Amygdala (tissue), 56 donors: ENCODE measurements around the gene OPA1.

Experiments
- DNase-seq, 56 donors: peaks; one replicate each; lab custom pipeline; 2025; lab: John Stamatoyannopoulos, UW

The OPA1 gene

DNA sequence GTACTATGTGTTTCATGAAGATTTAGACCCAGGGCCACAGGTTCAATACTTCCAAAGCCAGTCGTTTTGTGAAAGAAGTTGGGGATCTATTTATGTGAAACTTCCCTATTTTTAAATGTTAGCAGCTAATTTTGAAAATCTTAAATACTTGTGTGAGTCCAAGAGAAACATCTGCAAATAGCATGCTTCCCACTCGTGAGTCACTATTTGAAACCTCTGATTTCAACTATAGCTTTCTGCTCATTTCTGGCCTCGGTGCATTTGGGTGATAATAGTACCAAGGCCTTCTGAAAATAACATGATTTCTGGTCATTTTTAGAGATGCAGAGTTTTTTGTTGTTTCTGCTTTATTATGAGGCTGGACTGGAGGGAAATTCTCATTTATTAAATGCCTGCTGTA is 110.0 kb downstream of the OPA1 start:
- no peak for DNase-seq

DNA sequence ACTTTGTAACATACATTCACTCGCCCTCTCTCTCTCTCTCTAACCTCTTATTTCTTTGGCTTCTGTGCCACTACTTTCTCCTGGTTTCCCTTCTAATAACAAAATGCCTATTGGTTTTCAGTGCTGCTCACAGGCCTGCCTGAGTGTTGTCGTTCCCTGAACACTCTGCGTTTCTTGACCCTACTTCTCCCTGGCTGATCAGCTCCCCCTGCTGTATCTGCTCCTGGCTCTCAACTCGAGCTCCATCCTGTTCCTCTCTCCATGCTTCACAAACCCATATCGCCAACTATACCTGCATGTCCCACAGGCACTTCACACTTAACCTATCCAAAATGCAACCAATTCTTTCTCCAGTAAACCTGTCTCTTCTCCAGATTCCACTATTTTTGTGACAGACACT is 111.4 kb downstream of the OPA1 start:
- peak in 4 of 56 donors; percentile 6 to 20 (median 12) for DNase-seq

DNA sequence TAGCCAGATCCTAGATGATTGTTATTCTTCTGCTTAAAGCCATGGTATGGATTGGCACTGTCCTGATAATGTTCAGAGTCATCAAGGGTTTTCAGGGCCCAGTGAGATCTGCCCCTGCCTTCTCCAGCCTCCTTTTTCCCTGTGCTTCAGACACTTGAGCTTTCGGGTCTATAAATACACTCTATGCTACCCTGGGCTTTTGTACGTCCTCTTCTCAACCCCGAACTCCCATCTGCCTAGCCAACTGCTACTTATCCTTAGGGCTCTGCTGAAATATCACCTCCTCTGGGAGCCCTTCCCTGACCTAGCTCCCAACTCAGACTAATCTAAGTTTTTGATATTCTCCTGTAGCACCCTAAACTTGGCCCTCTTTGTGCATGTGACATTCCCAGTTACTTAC is 115.3 kb downstream of the OPA1 start:
- no peak for DNase-seq

DNA sequence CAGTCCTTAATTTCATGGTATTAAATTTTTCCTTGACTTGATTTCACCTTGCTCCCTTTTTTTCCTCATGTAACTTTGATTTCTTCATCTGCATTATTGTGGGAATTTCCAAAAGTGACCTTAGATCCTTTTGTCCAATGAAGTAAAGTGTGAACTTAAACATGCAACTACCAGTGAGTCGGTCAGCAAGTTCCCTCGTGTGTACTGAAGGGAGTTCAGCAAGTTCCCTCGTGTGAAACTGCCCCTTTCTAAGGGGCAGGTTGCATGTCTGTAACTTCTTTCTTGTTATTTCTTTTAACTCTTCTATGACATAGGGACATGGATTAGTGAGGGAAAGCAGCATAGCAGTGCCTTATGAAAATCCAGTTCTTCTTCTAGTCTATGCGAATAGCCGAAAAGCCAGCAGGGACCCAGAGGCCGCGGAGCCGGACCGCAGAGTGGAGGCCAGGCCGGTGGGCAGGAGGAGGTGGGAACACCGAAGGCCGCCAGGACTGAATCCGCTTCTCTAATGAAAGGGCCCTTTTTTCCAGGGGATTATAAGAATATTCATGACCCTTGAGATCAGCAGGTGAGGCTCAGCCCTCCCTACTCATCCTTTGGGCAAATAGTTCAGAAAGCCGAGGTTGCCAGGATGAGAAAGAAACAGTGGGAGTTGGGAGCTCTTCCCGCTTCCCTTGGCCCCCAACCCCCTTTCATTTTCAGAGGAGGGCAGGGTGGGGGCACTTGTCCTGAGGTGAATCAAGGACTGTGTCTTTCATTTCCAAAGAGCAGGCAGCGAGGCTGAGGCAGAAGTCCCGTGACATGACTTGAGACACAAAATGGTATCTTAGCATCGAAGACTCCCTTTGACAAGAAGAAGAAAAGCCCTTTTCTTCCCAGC is 117.5 kb downstream of the OPA1 start:
- DNase-seq, result peak in 3 of 56 donors; percentile 9 to 20 (median 14)

DNA sequence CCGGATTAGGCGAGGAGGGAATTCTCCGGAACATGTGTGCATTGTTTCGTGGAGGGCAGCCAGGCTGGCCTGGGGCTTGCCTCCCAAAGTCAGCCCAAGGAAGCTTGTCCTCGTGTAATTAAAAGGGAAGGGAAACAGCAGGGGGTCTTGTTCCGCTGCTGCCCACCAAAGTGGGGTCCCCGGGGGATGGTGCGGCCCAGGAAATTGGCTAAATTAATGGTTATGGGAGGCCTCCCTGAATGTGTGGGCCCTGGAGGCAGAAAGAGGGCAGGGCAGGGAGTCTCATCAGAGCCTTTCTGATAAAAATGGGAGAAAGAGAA is 118.1 kb downstream of the OPA1 start:
- no peak for DNase-seq

DNA sequence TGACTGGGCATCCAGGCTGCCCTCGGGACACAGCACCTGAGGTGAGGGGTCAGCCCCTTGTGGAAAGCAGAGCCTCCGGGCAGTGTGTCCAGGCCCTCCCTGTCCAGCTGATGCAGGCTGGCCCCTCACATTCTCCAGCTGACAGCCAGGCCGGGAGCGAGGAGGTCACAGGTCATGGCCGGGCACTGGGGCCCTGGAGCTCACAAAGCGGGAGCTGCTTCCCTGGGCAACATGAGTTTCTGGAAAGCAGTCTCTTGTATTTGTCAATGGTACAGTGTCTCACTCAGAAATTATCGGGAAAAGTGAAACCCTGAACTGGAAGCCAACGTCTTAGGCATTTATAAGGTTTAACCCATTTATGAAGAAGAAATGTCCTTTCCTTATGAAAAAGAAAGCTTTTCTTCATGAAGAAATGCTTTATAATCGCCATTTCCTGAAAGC is 118.5 kb downstream of the OPA1 start:
- DNase-seq, result peak in 1 of 56 donors; percentile 13

DNA sequence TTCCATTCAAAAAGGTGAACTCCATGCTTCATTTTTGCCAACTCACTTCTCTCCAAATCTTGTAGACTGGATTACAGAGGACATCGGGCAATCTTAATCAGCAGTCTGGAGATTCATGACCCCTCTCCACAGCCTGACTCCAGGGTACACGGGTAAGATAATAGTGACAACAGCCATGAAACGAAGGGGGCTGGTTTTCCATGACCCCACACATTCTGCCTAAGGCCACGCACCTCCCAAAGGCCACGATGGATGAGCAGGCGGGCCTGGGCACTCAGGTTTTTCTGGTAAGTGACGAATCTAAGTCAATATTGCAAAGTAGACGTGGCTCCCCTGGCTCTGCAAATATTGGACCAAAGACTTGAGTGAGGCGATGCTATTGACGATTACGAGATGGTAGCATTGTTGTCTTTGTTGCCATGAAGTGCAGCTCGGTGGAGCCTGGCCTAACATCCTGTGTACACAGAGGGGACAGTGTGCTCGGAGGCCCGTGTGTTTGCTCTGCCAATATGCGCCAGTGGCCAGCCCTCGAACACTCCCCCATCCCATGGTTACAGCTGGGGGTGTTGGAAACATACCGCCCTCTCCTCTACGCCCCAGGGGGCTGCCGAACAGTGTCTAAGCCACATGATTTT is 119.1 kb downstream of the OPA1 start:
- no peak for DNase-seq

DNA sequence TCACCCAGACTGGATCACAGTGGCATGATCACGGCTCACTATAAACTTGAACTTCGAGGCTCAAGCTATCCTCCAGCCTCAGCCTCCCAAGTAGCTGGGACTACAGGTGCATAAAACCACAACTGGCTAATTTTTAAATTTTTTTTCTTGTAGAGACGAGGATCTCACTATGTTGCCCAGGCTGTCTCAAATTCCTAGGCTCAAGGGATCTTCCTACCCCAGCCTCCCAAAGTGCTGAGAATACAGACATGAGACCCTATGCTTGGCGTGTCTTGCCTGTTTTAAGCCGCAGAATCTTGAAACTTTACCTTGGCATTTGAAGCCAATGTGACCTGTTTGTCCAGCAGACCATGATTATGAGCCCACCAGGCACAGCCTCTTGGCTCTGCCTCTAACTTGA is 119.9 kb downstream of the OPA1 start:
- no peak for DNase-seq

DNA sequence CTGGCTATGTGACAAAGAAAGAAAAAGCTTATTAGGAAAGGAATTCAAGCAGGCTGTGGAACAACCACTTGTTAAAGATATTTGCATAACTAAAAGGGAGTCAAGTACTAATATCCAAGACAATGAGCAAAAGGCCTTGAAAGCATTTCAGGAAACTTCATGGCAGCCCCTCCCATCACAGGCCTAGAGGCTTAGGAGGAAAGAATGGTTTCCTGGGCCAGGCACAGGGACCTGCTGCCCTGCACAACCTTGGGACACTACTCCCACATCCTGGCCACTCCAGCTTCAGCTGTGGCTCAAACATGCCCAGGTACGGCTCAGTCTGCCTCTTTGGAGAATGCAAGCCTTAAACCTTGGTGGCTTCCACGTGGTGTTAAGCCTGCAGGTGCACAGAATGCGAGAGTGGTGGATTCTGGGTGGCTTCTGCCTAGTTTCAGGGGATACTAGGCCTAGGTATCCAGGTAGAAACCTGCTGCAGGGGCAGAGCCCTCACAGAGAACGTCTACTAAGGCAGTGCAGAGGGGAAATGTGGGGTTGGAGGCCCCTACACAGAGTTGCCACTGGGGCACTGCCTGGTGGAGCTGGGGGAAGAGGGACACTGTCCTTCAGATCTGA is 121.6 kb downstream of the OPA1 start:
- no peak for DNase-seq

DNA sequence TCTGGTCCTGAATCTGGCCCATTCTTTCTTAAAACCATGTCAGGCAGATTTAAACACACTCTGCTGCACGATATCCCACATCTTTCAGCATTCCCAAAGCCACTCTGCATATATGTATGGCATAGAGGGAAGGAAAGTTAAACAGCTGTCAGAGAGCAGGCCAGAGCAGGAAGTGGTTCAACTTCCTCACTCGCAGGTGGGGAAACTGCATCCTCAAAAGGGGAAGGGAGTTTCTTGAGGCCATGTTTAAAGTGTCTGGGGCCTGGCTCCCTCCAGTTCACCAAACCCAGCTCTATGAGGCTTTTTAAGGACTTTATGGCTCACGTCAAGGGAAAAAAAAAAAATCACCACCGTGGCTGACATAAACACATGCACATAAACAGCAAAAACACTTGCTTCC is 123.1 kb downstream of the OPA1 start:
- no peak for DNase-seq

DNA sequence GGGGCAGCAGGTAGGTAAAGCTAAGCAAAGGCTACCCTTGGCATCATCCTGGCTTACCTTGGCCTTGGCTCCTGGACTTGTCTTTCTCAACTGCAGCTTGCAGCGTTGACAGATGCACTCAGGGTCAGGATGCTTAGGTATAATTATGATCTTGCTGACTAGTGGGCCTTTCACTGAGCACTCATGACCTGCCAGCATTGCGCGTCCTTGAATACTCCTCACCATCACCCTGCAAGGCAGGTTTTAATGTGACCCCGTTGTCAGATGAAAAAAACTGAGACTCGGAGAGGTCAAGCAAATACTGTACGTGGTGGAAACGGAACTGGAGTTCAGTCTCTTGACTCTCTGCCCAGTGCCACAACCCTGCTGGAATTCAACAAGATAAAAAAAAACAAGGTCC is 126.7 kb downstream of the OPA1 start:
- no peak for DNase-seq

DNA sequence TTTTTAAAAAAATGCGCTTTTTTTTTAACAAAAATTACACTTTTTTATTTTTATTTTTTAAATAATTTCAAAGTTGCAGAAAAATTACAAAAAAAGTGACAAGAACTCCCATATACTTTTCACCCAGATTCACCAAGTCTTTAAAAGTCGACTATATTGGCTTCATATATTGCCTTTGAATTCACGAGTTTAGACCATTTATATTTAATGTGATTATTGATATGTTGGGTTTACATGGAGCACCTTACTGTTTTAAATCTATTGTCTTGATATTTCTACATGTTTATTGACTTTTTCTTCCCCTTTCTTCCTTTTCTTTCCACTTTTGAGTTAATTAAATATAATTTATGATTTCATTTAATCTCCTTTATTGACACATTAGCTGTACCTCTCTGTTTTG is 127.2 kb downstream of the OPA1 start:
- DNase-seq, result no peak

DNA sequence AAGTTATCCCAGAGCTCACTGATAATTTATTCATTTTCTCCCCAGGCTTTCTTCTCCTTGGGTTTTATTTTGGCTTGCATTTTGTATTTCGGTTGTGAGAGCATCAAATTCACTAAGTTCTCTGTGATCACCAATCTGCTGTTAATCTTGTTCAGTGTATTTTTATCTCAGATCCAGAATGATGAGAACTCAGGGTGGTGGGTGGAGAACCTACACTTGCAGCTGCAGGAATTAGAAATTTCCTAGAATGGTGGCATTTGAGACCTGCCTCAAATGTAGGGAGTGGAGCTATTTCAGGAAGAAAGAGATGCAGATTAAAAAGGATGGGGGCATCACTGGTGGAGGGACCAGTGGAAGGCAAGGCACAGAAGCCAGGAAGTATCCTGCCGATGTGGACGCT is 129.6 kb downstream of the OPA1 start:
- DNase-seq, result no peak

DNA sequence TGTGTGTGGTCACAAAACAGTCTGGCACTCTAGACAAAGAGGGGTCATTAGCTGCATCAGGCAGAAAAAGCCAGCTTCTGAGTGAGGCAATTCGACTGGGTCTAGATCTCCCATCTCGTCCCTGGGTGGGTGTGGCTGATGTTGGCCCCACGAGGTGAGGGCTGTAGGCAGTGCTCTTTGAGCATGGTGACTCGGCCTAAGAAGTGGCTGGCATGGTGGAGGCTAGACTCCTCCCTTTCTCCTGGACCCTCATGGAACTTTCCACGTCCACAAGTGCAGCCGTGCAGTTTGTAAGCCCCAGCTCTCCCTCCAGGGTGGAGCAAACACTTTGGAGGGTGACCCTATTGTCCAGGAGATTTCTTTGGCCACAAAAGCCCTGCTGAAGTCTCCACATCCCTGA is 134.1 kb downstream of the OPA1 start:
- no peak for DNase-seq

DNA sequence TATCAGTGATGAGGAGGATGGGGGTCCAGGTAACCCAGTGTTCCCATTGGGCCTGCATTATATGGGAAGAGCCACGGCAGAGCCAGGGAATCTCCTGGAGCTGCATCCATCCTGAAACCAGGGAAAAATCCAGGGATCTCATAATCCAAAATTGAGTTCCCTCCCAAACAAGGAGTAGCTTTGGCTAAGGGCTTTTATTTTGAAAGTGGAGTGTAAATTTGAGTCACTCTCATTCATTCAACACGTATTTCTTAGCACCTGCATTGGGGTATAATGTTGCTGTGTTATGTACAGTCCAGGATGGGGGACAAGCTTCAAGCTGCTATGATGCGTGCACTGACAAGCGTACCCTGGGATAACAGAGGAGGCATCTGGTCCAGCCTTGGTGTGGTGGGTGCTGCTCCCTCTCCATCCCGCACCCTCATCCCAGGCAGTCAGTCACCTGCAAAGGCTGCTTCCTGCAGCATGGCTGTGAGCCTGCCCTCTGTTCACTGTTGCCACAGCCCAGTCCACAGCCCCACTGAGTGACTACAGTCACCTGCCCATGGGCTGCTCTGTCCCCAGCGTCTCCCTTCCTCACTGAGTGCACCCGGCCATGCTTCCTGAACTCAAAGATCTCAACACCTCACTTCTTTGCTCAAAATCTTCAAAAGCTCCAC is 135.6 kb downstream of the OPA1 start:
- no peak for DNase-seq

DNA sequence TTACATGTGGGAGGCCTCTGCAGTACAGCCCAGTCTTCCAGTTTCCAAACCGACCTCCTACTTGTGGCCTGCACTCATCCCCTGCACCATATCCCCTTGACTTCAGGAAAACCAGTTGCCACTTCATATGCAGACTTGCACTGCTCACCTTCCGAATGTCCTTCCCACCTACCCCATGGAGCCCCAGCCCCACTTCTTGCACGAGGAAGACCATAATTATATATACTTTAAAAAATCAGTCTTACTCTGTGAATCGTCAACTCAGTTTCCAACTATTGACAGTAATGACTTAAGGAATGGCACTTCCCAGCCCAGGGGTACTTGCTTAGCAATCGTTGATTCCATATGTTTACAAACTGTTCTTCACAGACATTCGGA is 136.1 kb downstream of the OPA1 start:
- no peak for DNase-seq

DNA sequence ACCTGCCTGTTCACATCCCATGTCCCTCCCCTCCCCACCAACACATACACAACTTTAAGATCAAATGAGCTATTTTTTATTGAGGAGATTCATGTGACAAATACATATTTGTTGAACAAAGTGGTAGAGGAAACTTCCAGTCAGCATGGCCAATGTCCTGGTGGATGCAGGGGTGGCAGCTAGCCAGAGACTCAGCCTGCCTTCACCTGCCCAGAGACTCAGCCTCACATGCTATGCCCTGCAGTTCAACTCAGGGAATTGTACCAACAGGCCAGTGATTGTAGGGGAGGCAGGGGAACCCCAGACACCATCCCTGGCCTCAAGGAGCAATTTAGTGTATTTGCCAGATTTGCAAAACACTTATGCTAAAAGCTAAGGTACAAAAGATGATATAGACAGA is 136.6 kb downstream of the OPA1 start:
- no peak for DNase-seq

DNA sequence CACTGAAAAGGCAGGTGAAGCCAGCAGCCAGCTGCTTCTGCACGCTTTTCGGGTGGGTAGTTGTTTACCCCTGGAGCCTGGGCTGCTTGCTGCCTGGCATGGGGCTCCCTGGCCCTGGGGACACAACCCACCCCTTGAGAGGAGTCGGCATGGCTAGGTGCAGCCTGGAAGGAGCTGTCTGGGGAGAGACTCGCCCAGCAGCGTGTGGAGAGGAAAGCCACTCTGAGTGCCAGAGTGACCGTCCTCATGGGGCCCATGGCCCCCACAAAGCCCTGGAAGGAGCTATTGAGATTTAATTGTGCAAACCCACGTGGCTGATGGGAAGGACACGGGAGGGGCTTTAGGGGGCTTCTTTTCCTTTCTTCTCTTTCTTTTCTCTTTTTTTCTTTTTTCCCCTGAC is 137.5 kb downstream of the OPA1 start:
- DNase-seq, result no peak

DNA sequence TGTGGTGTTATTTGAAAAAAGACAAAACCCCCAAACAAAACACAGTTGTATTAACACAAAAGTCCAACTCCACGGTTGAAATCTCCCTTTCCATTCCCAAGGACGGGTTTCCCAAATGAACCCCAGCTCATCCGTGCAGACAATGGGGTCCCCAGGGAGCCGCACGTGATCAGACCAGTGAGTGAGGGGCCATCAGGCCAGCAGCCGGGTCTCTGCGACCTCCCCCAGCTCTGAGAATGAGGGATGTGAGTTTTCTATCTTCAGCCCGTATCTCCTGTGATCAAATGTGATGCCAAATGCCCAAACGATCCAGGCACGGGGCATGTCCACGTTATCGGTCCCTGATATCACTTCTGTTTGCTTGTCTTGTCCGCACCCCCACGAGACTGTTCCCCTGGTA is 138.0 kb downstream of the OPA1 start:
- no peak for DNase-seq

DNA sequence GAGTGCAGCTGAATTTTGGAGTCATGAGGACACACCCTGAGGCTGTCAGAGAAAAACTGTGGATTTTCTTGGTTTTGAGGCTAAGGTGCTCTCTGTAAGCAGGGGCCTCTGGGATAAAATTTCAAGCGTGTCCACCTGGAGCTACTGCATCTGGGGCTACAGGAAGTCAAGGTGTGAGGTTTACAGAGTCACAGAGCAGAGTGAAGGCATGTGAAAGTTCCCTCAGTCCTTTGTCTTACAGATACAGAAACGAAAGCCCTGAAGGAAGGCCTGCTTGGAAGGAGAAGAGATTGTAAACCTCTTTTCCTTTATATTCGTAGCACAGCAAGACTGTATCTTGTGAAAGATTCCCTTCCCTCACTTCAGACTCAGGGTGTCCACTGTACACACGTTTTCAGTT is 138.6 kb downstream of the OPA1 start:
- no peak for DNase-seq

DNA sequence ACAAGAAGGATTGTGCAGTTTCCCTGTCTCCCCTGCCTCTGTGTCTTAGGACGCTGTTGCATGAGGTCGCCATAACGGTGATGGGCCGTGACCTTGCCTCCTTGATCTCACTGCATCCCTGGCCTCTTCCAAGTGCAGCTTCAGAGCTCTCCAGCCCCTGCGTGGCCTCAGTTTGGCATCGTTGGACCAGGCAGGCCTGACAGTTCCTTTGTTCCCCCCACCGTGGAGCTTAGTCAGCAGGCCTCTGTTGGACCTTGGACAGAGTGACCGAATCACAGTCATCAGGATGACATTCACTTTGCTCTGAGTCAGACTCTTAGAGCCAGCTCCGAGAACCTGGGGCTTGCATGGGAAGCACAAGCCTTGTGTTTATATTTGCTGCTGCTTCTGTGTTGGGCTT is 139.4 kb downstream of the OPA1 start:
- peak in 2 of 56 donors; percentile 5 to 17 for DNase-seq
